Fibroblast of lung (primary cell): ENCODE measurements around the gene SELP. TPM values are rescaled to one million over a fixed set of nuclear protein-coding genes. Genes with fewer than 3 reads are reported as not detected.

Experiments used
- DNase-seq, 2 donors: peaks; one replicate each; pipeline versions ENCODE4 v3.0.0 to v3.0.0-alpha.2; 2010; ENCODE audit warnings: low read depth in 2 of 2
- H2AFZ ChIP-seq: 2 replicates; pipeline ENCODE4 v1.5.1; 2012; ENCODE audit warnings: low read length, control low read depth, inconsistent platforms
- H3K27ac ChIP-seq: 2 replicates; pipeline ENCODE4 v1.5.1; 2011; ENCODE audit warnings: low read length, control low read depth; ENCODE audit not compliant: insufficient read depth
- H3K27me3 ChIP-seq: 2 replicates; pipeline ENCODE4 v1.5.1; 2011; ENCODE audit warnings: mild to moderate bottlenecking, low read length; ENCODE audit not compliant: control insufficient read depth, insufficient read depth
- H3K36me3 ChIP-seq: 2 replicates; pipeline ENCODE4 v1.5.1; 2011; ENCODE audit warnings: low read length; ENCODE audit not compliant: control insufficient read depth, insufficient read depth
- H3K4me1 ChIP-seq: 2 replicates; pipeline ENCODE4 v1.5.1; 2011; ENCODE audit warnings: low read length; ENCODE audit not compliant: control insufficient read depth, insufficient read depth; ENCODE audit errors: extremely low read depth
- H3K4me2 ChIP-seq: 2 replicates; pipeline ENCODE4 v1.5.1; 2011; ENCODE audit warnings: low read length, control low read depth; ENCODE audit not compliant: insufficient read depth; ENCODE audit errors: extremely low read depth
- H3K4me3 ChIP-seq, 4 experiments: fragments of 200-600 bp in 1 of 4; sonication (generic) in 1 of 4; replicated peaks in 1 of 4; 2 replicates each; pipeline ENCODE4 v1.5.1; 2011 to 2016; ENCODE audit warnings: low read length in 4 of 4, low read depth in 3 of 4, mild to moderate bottlenecking in 3 of 4, control low read depth in 2 of 4, inconsistent platforms in 1 of 4, mixed read lengths in 1 of 4; ENCODE audit not compliant: insufficient read depth in 1 of 4; ENCODE audit errors: control extremely low read depth in 1 of 4
- H3K79me2 ChIP-seq: 2 replicates; pipeline ENCODE4 v1.5.1; 2012; ENCODE audit warnings: mild to moderate bottlenecking, low read length, inconsistent platforms; ENCODE audit not compliant: control insufficient read depth, insufficient read depth
- H3K9ac ChIP-seq: 2 replicates; pipeline ENCODE4 v1.5.1; 2011; ENCODE audit warnings: mild to moderate bottlenecking, low read length, control low read depth; ENCODE audit not compliant: insufficient read depth
- H3K9me3 ChIP-seq: 2 replicates; pipeline ENCODE4 v1.5.1; 2012; ENCODE audit warnings: low read depth, low read length; ENCODE audit not compliant: control insufficient read depth, insufficient read depth
- H4K20me1 ChIP-seq: 2 replicates; pipeline ENCODE4 v1.5.1; 2011; ENCODE audit warnings: low read length; ENCODE audit not compliant: control insufficient read depth, insufficient read depth; ENCODE audit errors: extremely low read depth
- EZH2 ChIP-seq: IDR thresholded peaks from 2 replicates; pipeline ENCODE4 v1.5.1; 2012; ENCODE audit warnings: low read length, control low read depth, mild to moderate bottlenecking; ENCODE audit errors: missing control alignments
- polyA plus RNA-seq, 2 donors: library from polyadenylated mRNA; depleted of rRNA in 1 of 2; stranded (reverse) in 1 of 2; unstranded in 1 of 2; fragments of >200 nt; gene quantifications; 2 replicates each; pipeline ENCODE4 v1.2.1, GENCODE V29; 2011 to 2012; ENCODE audit warnings: missing spikeins in 1 of 2
- total RNA-seq: library from RNA; depleted of rRNA; stranded (reverse); fragments of >200 nt; gene quantifications from 2 replicates; pipeline ENCODE4 v1.2.1, GENCODE V29; 2014
- TF ChIP-seq, protein P1 (sequence below), 2 donors: IDR thresholded peaks in 1 of 2; conservative IDR thresholded peaks in 1 of 2; 1 replicate in 1 of 2; 2 replicates in 1 of 2; pipeline ENCODE4 v1.5.1; 2011 to 2012; ENCODE audit warnings: low read length in 2 of 2, control low read depth in 1 of 2, inconsistent platforms in 1 of 2, low read depth in 1 of 2, mild to moderate bottlenecking in 1 of 2

Gene SELP
- total and polyA plus RNA-seq, 2 donors (not counting 1 experiment from before 2014, with no cell fraction given): not detected

DNA sequence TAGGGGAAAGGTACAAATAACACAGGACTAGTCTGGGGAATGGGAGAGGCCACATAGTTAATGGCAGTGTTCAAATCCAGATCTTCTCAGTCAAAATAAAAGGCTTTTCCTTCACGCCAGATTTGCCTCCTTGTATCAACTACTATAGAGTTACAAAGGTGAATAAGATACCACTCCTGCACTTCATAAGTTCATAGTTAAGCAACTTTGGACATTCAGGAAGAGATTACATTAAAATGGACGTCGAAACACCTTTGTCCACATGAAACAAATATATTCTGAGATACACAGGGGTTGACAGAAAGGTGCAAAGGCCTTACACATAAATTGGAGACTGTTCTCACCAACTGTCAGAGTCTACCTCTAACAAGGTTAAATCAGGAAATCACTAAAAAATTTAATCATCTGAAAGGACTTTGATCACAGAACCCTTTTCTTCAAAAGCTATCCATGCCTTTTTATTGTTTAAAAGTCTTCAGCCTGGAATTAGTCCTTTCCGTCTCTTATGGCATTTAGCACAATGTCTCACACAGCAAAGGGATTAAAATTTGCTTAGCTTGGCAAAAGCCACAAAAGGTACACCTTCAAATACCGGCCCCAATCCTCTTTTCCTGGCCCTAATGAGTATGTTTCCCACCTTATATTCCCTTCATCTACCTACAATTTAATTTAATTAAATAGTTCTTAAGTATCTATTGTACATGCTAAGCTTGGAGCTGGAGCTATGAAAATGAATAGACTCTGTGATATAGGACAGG is 51.8 kb downstream of the SELP start:
- Histone ChIP-seq H3K4me3 (no peak overlapping the region), H3K4me1 (no peaks in the 10 kb centered on the region), H3K79me2 (no peaks in the 10 kb centered on the region), H2AFZ (no peak overlapping the region), H4K20me1 (no peaks in the 10 kb centered on the region), H3K36me3 (no peaks in the 10 kb centered on the region), H3K9me3 (no peaks in the 10 kb centered on the region), H3K9ac (no peak overlapping the region), H3K27ac (no peak overlapping the region), H3K27me3 (no peaks in the 10 kb centered on the region), H3K4me2 (no peak overlapping the region)
- no peak for TF ChIP-seq EZH2
- TF ChIP-seq, protein P1, sequence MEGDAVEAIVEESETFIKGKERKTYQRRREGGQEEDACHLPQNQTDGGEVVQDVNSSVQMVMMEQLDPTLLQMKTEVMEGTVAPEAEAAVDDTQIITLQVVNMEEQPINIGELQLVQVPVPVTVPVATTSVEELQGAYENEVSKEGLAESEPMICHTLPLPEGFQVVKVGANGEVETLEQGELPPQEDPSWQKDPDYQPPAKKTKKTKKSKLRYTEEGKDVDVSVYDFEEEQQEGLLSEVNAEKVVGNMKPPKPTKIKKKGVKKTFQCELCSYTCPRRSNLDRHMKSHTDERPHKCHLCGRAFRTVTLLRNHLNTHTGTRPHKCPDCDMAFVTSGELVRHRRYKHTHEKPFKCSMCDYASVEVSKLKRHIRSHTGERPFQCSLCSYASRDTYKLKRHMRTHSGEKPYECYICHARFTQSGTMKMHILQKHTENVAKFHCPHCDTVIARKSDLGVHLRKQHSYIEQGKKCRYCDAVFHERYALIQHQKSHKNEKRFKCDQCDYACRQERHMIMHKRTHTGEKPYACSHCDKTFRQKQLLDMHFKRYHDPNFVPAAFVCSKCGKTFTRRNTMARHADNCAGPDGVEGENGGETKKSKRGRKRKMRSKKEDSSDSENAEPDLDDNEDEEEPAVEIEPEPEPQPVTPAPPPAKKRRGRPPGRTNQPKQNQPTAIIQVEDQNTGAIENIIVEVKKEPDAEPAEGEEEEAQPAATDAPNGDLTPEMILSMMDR (conservative IDR thresholded peaks at IDR 0.05 in 1 of 2, IDR thresholded peaks at IDR 0.05 in 1 of 2; ENCODE audit: low read depth in 1 of 2, low read length in 2 of 2): no peak
- no peak for DNase-seq

DNA sequence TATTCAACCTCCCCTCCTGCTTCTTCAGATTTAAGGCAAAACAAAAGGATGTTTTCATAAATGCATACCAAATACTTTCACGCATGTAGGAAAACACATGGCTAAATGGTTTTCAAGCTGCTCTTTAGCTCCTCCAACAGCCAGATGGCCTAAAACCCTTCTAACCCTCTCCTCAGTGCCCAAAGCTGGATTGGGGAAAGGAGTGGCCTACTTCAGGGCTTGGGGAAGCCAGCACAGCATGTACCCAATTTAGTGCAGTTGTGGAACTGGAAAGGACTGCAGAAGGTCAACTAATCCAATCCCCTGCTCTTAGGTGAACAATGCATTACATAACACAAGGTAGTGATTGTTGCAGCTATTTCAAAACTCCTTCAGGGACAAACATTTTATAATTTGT is 53.0 kb downstream of the SELP start:
- Histone ChIP-seq H3K4me2 (no peak overlapping the region), H3K79me2 (no peaks in the 10 kb centered on the region), H3K9me3 (no peaks in the 10 kb centered on the region), H3K4me3 (no peak overlapping the region), H3K4me1 (no peaks in the 10 kb centered on the region), H2AFZ (no peak overlapping the region), H3K27ac (no peak overlapping the region), H4K20me1 (no peaks in the 10 kb centered on the region), H3K36me3 (no peaks in the 10 kb centered on the region), H3K9ac (no peak overlapping the region), H3K27me3 (no peaks in the 10 kb centered on the region)
- no peak for TF ChIP-seq EZH2
- TF ChIP-seq, protein P1 (conservative IDR thresholded peaks at IDR 0.05 in 1 of 2, IDR thresholded peaks at IDR 0.05 in 1 of 2; ENCODE audit: low read depth in 1 of 2, low read length in 2 of 2): no peak
- no peak for DNase-seq

DNA sequence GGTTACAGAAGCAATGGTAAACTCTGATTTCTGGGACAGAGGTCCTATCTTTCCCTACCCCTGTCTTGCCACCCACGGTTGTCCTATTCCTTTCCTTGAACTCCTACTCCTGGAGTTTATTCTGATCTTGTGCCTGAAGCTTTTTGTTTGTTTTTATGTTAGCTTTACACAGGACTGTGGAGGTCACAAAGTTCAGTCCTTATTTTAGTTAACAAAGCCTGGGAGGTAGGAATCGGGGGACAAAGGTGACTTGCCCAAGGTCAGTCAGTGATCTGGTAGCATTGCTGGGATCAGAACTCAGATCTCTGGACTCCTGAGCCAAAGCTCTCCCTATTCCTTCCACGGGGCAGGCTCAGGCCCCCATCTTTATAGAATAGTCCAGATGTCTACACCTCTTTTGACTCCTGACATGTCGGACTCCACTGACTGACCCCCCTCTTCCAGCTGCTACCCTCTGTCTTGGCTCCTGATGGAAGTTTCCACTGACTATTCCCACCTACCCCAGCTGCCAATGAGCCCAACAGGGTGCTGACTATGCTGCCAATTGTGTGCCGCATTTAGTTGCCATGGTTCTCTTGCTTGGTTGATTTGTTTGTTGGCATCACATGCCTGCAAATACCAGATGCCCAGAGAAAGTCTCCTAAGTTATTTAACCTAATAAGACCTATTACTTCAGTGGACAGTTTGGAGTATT is 53.5 kb downstream of the SELP start:
- no peaks in the 10 kb centered on the region for H3K79me2 ChIP-seq
- TF ChIP-seq, protein P1 (conservative IDR thresholded peaks at IDR 0.05 in 1 of 2, IDR thresholded peaks at IDR 0.05 in 1 of 2; ENCODE audit: low read depth in 1 of 2, low read length in 2 of 2): no peak
- no peak for TF ChIP-seq EZH2
- H3K4me3 ChIP-seq: no peak overlapping the region
- no peak overlapping the region for H3K27ac ChIP-seq
- no peak overlapping the region for H2AFZ ChIP-seq
- no peaks in the 10 kb centered on the region for H3K27me3 ChIP-seq
- no peaks in the 10 kb centered on the region for H3K36me3 ChIP-seq
- H4K20me1 ChIP-seq: no peaks in the 10 kb centered on the region
- no peaks in the 10 kb centered on the region for H3K9me3 ChIP-seq
- no peaks in the 10 kb centered on the region for H3K4me1 ChIP-seq
- DNase-seq: no peak
- H3K4me2 ChIP-seq: no peak overlapping the region
- no peak overlapping the region for H3K9ac ChIP-seq
